GM11168 (cell line): ENCODE results near the gene ZNF532.
"Not testable (repeated sequence)": the region's sequence is repeated elsewhere in the genome, so short reads cannot be mapped to it uniquely, and the experiment has no call there.

ENCODE experiments used
- in situ Hi-C: fragments of 300-500 bp; cut with MboI; formaldehyde crosslinking; loops from one replicate; pipeline ENCODE4 v1.12.0; 2022; ENCODE audit warnings: low sequenced_read_pairs; ENCODE audit not compliant: unreplicated experiment

ZNF532 gene

DNA sequence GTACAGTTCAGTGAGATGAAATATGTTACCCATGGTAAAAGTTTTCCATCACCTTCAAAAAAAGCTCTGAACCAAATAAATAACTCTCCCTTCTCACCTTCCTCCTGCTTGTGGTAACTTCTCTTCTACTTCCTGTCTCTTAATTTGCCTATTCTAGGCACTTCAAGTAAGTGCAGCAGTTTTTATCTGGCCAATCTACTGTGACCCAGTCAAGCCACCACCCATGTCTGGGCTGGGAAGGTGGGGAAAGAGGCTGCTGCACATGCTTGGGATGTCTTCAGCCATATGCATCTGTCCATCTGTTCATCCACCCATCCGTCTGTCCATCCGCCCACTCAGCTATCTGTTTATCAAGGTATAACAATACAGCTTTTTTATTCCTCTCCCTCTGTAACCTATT lies 31.6 kb downstream of the ZNF532 start:
- in situ Hi-C loops, result no loop called here

DNA sequence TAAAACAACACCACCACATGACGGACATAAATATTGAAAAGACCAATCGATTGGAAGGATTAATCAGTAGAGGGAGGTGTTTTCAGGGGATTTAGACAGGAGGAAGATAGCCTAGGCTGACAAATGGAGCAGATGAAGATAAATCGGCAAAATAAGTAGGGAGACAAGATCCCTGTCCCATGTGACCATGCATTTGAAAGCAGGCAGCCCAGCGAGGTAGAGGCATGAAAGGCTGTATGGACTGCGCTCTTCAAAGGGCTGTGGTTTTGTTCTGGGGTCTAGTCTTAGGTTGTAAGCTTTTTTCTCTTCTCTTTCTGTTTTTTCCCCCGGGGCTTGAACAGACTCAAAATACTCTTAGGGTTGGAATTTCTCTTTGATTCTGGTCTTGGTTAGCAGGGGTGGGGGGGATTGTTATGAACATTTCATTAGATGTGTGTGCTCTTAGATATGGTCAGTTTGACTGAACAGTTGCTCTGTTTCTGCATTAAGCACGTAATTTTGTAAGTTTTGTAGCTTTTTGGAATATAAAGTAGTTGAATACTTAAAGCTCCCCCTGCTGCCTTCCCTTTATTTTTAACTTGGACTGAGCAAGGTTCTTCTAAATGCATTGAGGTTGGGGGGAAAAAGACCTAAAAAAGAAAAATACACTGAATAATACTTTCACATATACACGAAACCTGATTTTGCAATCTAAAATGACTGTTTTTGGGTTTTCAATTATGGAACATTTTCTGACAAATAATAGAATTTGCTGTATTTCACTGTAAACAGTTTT lies 32.2 kb downstream of the ZNF532 start:
- in situ Hi-C loops, result no loop called here

DNA sequence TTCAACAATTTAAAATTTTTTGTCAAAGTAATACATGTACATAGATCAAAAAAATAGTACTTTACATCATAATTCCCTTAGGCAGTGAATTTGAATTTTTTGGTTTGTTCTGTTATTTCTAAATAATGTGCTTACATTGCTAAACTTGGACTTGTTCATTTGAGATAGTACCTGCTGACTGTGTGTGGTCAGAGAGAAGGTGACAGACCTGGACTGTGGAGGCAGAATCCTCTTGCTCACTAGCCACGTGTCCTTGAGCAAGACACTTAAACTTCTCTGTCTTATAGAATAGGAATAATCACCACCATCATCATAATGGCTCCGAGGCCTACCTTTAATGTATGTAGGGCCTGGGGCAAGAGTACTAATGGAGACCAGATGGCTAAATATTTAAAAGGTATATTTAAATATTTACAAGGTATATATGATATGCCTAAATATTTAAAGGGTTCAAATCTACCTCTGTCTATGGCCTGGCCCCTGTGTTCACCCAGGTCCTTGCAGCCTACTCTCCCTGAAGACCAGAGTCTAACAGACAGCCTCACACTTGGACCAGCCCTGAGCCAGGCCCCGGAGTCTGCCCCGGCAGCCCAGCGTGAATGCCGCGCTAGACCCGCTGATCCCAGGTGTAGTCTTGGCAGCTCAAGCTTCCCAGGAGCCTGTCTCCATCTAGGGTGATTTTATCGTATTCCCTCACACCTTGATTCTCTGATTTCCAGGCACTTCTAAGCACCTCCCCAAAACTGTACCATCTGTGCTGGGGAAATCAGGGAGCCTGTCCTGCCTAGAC lies 33.5 kb downstream of the ZNF532 start:
- in situ Hi-C loops, result no loop called here

DNA sequence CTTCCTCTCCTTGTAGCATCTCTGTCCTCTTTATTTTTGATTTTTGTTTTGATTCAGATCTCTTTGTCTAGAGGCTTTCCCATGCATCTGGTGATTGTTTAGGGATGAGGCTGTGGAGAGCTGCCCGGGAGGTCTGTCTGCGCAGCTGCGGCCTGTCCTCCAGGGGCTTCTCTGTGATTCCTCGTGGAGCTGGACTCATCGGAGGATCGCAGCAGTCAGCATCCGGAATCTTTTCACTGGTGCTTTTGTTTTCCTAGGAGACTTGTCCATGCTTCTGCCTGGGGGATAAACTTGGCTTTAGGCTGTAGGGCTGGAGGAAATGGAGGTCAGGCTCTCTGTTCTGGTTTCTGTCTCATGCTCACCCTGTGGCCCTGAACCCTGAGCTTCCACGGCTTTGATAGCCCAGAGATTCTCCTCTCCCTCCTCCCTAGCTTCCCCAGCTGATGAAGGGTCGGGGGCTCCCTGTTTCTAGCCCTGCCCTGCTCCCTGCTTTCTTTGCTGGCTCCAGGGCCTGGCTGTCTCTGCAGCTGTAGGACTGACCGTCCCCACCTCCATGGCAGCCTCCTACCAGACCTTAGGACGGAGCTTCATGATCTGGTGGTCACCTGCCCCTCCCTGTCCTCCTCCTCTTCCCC lies 35.5 kb downstream of the ZNF532 start:
- in situ Hi-C loops, result no loop called here

DNA sequence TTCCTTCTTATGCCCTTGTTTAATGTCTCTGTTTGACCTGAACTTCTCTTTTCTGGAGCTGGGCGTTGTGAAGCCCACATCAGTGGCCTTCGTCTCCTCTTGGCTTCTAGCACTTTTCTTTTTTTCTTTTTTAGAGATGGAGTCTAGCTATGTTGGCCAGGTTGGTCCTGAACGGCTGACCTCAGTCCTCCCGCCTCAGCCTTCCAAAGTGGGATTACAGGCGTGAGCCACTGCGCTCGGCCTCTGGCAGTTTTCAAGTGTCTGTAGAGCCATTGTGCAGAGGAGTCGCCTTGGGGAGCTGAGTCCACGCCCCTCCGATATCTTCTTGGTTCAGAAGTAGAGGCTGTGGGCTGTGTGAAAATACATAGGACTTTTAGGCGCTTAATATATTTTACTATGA lies 36.5 kb downstream of the ZNF532 start:
- in situ Hi-C loops, result no loop called here

DNA sequence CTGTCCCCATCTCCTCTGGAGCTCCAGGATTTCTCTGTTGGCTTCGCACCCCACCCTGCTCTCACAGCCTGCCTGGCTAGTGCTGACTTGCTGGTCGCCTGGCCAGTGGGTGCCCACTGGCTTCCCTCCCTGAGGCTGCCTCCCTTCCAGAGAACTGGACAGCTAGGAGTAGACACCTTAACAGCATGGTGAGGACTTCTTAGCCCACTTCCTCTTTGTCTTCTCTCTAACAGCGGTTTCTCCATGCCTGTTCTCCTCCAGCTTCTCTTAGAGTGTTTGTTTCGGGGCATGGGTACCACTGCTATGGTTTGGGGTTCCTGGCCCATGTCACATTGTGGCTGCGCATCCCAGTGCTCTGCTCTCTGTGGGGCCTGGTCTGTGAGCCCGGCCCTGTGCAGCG lies 37.1 kb downstream of the ZNF532 start:
- in situ Hi-C loops, result no loop called here

DNA sequence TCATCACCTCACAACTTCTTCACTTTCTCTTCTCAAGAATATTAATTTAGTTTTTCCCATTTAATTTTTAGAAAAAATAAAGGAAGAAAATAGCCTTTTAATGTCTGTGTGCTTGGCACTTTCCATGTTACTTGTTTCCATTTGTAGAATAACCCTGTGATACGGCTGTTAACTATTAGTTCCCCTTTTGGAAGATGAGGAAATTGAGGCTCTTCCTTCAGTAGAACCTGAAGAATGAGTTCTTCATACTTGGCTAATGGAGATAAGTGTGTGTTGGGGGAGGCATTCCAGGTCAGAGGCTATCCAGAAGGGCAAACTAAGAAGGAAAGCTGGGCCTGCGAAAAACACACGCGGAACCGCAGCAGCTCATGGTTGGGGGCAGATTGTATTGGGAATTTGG lies 38.3 kb downstream of the ZNF532 start:
- in situ Hi-C loops, result no loop called here

DNA sequence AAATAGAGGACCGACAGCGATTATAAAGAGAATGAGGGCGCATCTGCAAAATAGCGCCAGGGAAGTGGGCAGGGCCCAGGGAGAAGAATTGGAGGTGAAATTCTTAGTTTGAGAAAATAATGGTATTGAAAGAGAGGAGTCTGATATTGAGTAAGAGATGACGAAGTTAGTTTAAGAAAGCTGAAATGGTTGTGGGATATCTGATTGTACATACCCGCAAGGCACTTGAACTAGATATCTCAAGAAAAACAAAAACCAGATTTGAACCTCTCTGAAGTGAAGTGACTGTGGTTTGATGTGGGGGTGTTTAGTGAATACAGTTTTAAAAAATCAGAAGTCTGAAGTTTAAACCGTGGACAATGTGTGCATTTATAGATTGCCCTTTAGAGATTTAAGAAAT lies 38.9 kb downstream of the ZNF532 start:
- in situ Hi-C loops, result no loop called here

DNA sequence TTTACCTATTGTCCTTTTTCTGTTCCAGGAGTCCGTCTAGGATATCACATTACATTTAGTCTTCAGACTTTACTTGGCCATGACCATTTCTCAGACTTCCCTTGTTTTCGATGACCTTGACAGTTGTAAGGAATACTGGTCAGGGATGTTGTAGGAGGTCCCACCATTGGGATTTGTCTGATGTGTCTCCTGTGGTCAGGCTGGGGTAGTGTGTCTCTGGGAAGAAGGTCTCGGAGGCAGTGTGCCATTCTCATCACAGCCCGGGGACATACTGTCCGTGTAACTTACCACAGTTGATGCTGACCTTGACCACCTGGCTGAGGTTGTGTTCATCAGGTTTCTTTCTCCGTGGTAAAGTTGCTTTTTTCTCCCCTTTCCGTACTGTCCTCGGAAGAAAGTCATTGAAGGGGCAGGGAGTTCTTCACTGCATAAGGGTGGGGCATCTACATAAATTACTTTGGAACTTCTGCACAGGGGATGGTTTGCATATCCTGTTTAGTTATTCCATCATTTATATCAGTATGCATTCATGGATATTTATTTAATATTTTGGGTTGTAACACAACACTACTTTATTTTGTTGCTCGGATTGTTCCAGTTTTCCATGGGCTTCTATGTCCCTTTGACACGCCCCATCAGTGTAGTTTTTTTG lies 41.2 kb downstream of the ZNF532 start:
- in situ Hi-C loops, result no loop called here

DNA sequence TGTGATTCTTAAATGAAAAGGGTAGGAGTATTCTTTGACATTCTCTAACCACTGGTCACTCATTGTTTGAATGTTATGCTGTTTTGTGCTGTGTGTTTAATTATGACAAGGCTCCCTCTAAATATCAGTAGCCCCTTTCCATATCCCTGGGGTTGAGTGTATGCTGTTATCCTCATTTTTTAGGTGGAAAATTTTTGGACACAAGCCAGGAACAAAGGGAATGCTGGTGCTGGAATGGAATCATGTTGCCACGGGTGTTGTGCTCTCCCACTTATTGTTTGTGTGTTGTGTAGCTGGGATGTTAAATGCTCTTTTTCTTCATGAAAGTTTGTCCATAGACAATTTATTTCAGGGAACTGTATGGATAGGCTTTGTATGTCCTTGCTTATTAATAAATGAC lies 43.3 kb downstream of the ZNF532 start:
- in situ Hi-C loops, result no loop called here

DNA sequence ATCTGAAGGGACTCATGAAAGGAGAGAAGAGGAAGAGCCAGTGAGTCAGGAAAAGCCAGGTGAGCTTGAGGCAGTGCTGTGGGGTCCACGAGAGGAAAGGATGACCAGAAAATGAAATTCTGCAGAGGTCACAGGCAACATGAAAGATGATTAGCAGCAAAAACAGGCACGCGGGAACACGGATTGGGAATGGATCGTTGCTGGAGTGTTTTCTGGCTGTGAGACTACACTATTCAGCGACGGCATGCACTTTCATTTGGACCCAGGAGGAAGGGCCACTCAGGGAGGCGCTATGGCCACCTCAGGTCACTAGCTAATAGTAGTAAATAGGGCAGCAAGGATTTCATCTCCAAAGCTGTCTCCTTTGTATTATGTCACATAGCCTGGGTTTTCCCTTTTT lies 44.8 kb downstream of the ZNF532 start:
- in situ Hi-C loops, result no loop called here

DNA sequence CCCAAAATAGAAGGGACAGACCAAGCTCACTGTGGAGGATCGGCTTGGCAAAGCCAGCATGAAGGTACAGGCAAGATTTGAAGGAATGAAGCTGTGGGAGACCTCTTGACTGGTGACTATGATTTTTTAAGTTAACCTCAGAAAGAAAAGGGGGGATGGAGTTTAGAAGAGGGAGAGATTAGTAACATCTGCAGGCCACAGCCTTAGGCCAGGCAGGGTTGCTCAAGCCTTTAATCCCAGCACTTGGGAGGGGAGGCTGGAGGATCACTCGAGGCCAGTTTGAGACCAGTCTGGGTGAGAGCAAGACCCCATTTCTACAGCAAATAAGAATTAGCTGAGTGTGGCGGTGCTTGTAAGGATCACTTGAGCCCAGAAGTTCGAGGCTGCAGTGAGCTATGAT lies 46.6 kb downstream of the ZNF532 start:
- in situ Hi-C loops, result no loop called here

DNA sequence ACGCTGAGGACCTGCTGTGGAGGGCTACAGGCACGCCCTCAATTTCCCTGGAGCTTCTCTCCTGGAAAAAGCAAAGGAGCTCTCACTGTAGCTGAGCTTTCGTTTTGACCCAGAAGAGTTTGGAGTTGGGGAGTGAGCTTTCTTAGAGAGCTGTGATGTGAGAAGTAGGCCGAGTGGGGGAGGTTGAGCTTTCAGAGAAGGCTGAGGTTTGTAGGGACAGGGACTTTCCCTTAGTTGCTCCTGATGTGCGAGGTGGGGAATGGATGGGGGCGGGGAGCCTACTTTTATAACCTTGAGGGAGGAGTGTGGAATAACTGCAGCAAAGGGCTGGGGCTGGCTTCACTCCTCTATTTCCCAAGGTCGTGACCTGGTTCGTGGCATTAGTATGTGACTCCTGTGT lies 47.1 kb downstream of the ZNF532 start:
- in situ Hi-C loops, result no loop called here

DNA sequence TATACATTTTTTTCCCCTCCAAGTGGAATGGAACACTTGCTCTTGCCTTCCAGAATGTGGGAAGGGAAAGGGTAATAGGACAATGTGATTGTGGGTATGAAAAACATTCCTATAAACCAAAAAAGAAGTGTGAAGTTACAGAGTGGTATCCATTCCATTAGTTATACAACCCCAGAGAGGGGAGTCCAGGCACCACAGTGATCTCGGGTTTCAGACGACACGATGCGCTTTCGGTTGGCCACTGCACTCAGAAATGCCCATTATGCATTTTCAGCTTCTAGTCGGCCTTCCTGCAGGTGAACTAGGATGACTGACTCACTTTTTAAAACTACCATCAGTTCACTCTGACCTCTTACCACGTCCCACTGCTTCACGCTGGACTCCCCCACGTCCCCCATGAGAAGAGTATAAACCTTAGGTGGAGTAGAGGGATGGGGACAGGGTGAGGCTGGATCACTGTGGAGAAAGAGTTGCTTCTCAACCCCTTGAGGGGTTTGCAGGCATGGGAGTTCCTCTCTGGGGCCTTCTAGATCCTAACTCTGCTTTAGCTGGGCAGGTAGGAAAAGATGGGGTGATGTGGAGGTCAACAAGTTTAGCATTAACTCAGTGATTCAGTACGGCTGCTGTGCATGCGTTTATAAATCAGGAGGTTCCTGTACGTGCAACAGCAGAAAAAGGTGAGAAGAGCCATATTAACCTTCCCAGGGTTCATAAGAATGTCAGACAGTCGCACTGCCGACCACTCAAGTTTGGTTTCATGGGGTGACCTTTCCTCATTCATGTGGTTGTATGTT lies 50.5 kb downstream of the ZNF532 start:
- in situ Hi-C loops, result no loop called here

DNA sequence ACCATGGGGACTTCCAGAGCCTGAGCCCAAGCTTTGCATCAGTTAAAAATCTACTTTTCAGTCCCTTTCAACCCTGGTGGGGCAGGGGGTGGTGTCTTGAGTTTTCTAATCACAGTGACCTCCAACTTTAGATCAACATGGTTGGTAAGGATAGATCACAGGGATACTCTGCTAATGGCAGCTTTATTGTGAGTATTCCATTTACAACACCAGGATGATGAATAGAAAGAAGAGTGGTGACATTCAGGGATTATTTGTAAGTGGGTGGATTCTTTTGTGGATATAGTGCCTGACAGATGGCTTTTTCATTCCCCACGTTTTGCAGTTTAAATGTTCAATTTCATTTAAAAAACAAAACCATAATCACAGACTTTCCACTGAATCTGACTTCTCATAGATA lies 51.3 kb downstream of the ZNF532 start:
- in situ Hi-C loops, result no loop called here

DNA sequence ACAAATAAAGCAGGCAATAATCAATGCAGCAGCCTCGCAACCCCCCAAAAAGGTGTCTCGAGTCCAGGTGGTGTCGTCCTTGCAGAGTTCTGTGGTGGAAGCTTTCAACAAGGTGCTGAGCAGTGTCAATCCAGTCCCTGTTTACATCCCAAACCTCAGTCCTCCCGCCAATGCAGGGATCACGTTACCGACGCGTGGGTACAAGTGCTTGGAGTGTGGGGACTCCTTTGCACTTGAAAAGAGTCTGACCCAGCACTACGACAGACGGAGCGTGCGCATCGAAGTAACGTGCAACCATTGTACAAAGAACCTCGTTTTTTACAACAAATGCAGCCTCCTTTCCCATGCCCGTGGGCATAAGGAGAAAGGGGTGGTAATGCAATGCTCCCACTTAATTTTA lies 55.3 kb downstream of the ZNF532 start:
- in situ Hi-C loops, result not testable (repeated sequence)

DNA sequence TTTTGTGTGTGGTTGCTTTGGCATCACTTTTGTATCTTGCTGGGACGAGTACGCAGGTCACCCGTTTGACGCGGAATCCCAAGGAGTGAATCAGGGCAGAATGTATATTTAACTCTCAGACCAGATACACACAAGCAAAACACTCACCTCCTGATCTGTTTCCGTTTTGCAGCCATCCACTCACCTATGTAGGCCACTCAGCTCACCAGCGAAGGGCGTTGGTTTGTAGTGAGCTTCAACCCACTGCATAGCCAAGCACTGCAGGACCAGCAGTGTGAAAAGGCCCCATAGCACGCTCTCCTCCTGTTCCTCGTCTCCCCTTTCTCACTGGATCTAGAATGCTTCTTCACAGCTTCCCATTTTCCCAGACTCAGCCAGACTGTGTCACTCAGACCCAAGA lies 58.3 kb downstream of the ZNF532 start:
- in situ Hi-C loops, result no loop called here

DNA sequence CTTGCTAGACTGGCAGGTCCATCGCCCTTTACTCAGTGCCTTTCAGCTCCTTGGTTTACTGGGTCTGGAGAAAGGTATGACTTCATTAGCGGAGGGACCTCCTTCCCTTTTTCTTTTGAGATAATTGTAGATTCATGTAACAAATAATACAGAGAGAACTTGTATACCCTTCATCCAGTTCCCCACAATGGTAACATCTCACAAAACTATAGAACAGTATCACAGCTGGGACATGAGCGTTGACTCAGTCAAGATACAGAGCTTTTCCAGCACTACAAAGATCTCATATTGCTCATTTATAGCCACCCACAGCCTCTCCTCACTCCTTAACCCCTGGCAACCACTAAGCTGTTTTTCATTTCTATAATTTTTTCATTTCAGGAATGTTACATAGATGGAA lies 59.8 kb downstream of the ZNF532 start:
- in situ Hi-C loops, result no loop called here

DNA sequence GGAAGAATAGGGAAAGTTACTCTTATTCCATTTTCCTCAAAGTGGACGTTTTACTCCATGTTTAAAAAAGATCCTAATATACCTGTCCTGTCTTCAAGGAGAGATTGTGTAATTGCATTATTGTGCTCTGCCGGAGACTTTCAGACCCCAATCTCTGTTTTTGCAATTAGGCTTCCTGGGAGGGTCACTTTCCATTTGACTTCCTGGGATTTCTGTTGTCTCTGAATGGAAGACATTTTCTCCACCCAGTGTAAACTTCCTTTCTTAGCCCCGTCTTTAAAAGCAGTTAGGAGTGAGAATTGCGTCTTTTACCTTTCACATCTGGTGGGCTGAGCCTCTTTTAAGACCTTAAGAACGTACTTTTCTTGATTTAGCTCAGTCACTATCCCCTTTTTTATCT lies 63.0 kb downstream of the ZNF532 start:
- in situ Hi-C loops, result no loop called here

DNA sequence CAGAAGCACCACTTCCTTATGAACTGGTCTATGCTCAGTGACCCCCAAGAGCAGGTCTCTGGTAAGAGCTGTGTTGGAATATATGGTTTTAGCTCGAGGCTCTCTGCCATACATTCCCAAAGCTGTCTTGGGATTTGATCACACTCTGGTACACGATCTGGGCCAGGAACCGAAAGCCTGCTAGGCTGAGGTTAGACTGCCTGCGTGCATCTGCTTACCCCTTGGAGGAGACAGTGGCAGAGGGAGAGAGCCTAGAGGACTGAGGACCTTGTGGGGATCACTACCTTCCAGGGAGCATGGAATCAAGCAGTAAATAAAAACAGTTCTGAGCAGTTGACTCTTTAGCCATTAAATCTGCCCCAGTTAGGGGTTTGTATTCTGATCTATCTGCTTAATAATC lies 63.7 kb downstream of the ZNF532 start:
- in situ Hi-C loops, result no loop called here
